CD4-positive, CD25-positive, alpha-beta regulatory T cell (primary cell): ENCODE results near the gene TPK1. TPM values are rescaled to one million over a fixed set of nuclear protein-coding genes. Genes with fewer than 3 reads are reported as not detected.

ENCODE experiments used
- ATAC-seq, 2 donors: fragments of 150-1000 bp; cut with Tn5 transposase; one replicate each; pipeline ENCODE4 v1.10.0; 2021; ENCODE audit warnings: low read depth in 2 of 2, moderate number of reproducible peaks in 2 of 2, moderate library complexity in 1 of 2
- DNase-seq, 3 donors: peaks; one replicate each; pipeline versions ENCODE4 v3.0.0 to v3.0.0-alpha.2; 2012 to 2022; ENCODE audit warnings: mixed read lengths in 1 of 3
- H3K27ac ChIP-seq: one replicate; pipeline ENCODE4 v1.7.0; 2013; ENCODE audit warnings: mild to moderate bottlenecking, low read length; ENCODE audit not compliant: insufficient read depth, poor library complexity, severe bottlenecking
- H3K27me3 ChIP-seq: one replicate; pipeline ENCODE4 v1.7.0; 2013; ENCODE audit warnings: low read length; ENCODE audit not compliant: control insufficient read depth, insufficient read depth
- H3K36me3 ChIP-seq: one replicate; pipeline ENCODE4 v1.7.0; 2013; ENCODE audit warnings: mild to moderate bottlenecking, low read length, moderate library complexity; ENCODE audit not compliant: control insufficient read depth, insufficient read depth
- H3K4me1 ChIP-seq: 2 replicates; pipeline ENCODE4 v1.7.0; 2013; ENCODE audit warnings: mild to moderate bottlenecking, low read length; ENCODE audit not compliant: insufficient read depth, control insufficient read depth, poor library complexity, severe bottlenecking
- H3K4me3 ChIP-seq: one replicate; pipeline ENCODE4 v1.7.0; 2013; ENCODE audit warnings: low read depth, mild to moderate bottlenecking, low read length, moderate library complexity
- H3K9me3 ChIP-seq, 2 experiments: 1 replicate in 1 of 2; 2 replicates in 1 of 2; pipeline ENCODE4 v1.7.0; 2013; ENCODE audit warnings: low read length in 2 of 2, mild to moderate bottlenecking in 1 of 2, moderate library complexity in 1 of 2; ENCODE audit not compliant: control insufficient read depth in 2 of 2
- H3K27ac Mint-ChIP-seq, 3 donors: one replicate each; pipeline ENCODE4 v1.8.0; 2020 to 2022; ENCODE audit warnings: mild to moderate bottlenecking in 3 of 3, mixed read lengths in 3 of 3, moderate library complexity in 2 of 3
- H3K27me3 Mint-ChIP-seq: one replicate; pipeline ENCODE4 v1.8.0; 2022; ENCODE audit warnings: mild to moderate bottlenecking, mixed read lengths
- H3K36me3 Mint-ChIP-seq: one replicate; pipeline ENCODE4 v1.8.0; 2020; ENCODE audit warnings: mixed read lengths
- H3K4me1 Mint-ChIP-seq, 4 donors: one replicate each; pipeline ENCODE4 v1.8.0; 2020 to 2022; ENCODE audit warnings: mixed read lengths in 4 of 4, mild to moderate bottlenecking in 1 of 4
- H3K4me3 Mint-ChIP-seq, 4 donors: one replicate each; pipeline ENCODE4 v1.8.0; 2020 to 2022; ENCODE audit warnings: mild to moderate bottlenecking in 4 of 4, mixed read lengths in 4 of 4, moderate library complexity in 3 of 4
- H3K9me3 Mint-ChIP-seq, 7 donors: one replicate each; pipeline ENCODE4 v1.8.0; 2020 to 2022; ENCODE audit warnings: mixed read lengths in 7 of 7, mild to moderate bottlenecking in 3 of 7, moderate library complexity in 2 of 7
- polyA plus RNA-seq, 4 donors: library from polyadenylated mRNA; unstranded; fragments of 300-500 nt; fragmentation: Illumina TruSeq; gene quantifications; one replicate each; pipeline ENCODE4 v1.2.3, GENCODE V29; 2021
- total RNA-seq: library from RNA; stranded (reverse); gene quantifications from one replicate; pipeline ENCODE4 v1.2.3, GENCODE V29; 2022

Gene TPK1
- total and polyA plus RNA-seq, 5 donors from 2014 or later: 30.5 to 38.8 (median 31.6) TPM

GRCh38 chr7:144777005-144777839, 58.6 kb downstream of the TPK1 start:
- peak in 1 of 3 donors; percentile 44 for DNase-seq
- H3K27me3 ChIP-seq: no peaks in the 10 kb centered on the region
- no peak overlapping the region for H3K27ac ChIP-seq
- ATAC-seq: no peak
- H3K4me1 ChIP-seq: peaks cover 10% of the 10 kb centered on the region
- H3K9me3 ChIP-seq: no peaks in the 10 kb centered on the region
- peaks cover 0 to 4% (median 0%) of the 10 kb centered on the region in 7 donors for H3K9me3 Mint-ChIP-seq
- H3K4me1 Mint-ChIP-seq: peaks cover 30 to 55% (median 41%) of the 10 kb centered on the region in 4 donors
- peak overlapping the region in 2 of 4 donors; percentile 44 to 53 for H3K4me3 Mint-ChIP-seq
- no peak overlapping the region for H3K4me3 ChIP-seq
- H3K27me3 Mint-ChIP-seq: no peaks in the 10 kb centered on the region
- H3K36me3 ChIP-seq: no peaks in the 10 kb centered on the region
- peak overlapping the region; percentile 26 to 74 (median 74) for H3K27ac Mint-ChIP-seq
- H3K36me3 Mint-ChIP-seq: peaks cover 4% of the 10 kb centered on the region

DNA sequence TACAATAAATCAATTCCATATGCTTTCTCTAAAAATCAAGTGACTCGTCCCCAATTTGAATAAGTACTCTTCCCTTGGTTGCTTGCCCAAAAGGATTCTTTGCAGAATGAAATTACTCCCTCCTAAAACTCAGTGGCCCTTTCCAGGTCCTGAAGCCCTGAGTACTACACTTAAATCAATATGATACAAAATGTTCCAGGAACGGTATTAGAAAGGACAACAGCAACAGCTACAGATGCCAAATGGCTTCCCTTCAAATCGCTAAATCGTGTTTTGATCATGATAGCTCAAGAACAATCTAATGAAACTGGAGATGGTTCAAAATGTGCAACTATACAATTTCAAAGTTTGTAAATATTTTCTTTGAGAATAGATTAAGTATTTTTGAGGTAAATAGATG, 59.4 kb downstream of the TPK1 start:
- Mint-ChIP-seq H3K27me3 (no peaks in the 10 kb centered on the region), H3K9me3 (peaks cover 0 to 4% (median 0%) of the 10 kb centered on the region in 7 donors), H3K4me3 (no peak overlapping the region), H3K36me3 (peaks cover 4% of the 10 kb centered on the region), H3K27ac (peak overlapping the region in 1 of 3 donors; percentile 9), H3K4me1 (peaks cover 29 to 55% (median 40%) of the 10 kb centered on the region in 4 donors)
- H3K9me3 ChIP-seq: no peaks in the 10 kb centered on the region
- peaks cover 10% of the 10 kb centered on the region for H3K4me1 ChIP-seq
- H3K36me3 ChIP-seq: no peaks in the 10 kb centered on the region
- H3K27me3 ChIP-seq: no peaks in the 10 kb centered on the region
- no peak overlapping the region for H3K27ac ChIP-seq
- ATAC-seq (no peak), DNase-seq (no peak)
- H3K4me3 ChIP-seq: no peak overlapping the region

DNA sequence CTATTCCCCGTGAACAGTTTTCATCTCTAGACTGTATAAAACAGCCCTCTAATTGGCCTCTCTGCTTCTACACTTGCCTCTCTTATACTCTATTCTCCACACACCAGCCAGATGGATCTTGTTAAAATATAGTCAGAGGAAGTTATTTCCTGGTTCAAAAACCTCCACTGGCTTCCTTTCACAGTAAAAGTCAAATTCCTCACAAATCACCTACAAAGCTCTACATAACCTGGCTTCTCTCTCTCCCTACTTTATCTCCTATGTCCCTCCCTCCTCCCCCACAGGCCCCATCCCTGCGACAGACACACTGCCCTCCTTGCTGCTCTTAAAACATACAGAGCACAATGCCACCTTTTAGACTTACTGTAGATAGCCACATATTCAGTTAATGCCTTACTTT, 60.1 kb downstream of the TPK1 start:
- peaks cover 10% of the 10 kb centered on the region for H3K4me1 ChIP-seq
- Mint-ChIP-seq H3K9me3 (peaks cover 0 to 4% (median 0%) of the 10 kb centered on the region in 7 donors), H3K36me3 (peaks cover 4% of the 10 kb centered on the region), H3K27me3 (no peaks in the 10 kb centered on the region), H3K27ac (peak overlapping the region in 1 of 3 donors; percentile 3), H3K4me3 (no peak overlapping the region), H3K4me1 (peaks cover 27 to 58% (median 39%) of the 10 kb centered on the region in 4 donors)
- H3K27ac ChIP-seq: no peak overlapping the region
- no peaks in the 10 kb centered on the region for H3K27me3 ChIP-seq
- no peaks in the 10 kb centered on the region for H3K36me3 ChIP-seq
- ATAC-seq (no peak), DNase-seq (no peak)
- no peaks in the 10 kb centered on the region for H3K9me3 ChIP-seq
- H3K4me3 ChIP-seq: no peak overlapping the region

- no peak overlapping the region for H3K27ac ChIP-seq
These were observed 63.9 kb downstream of the TPK1 start for GRCh38 chr7:144771927-144772326.

GRCh38 chr7:144771174-144771573, 64.7 kb downstream of the TPK1 start:
- H3K27me3 Mint-ChIP-seq: no peaks in the 10 kb centered on the region
- H3K27ac ChIP-seq: no peak overlapping the region
- H3K36me3 ChIP-seq: no peaks in the 10 kb centered on the region
- peaks cover 11% of the 10 kb centered on the region for H3K36me3 Mint-ChIP-seq
- H3K27me3 ChIP-seq: no peaks in the 10 kb centered on the region
- peaks cover 0 to 4% (median 0%) of the 10 kb centered on the region in 7 donors for H3K9me3 Mint-ChIP-seq
- H3K4me1 ChIP-seq: no peaks in the 10 kb centered on the region
- no peak for DNase-seq
- no peak overlapping the region for H3K4me3 Mint-ChIP-seq
- peaks cover 16 to 42% (median 27%) of the 10 kb centered on the region in 4 donors for H3K4me1 Mint-ChIP-seq
- no peak overlapping the region for H3K4me3 ChIP-seq
- peak overlapping the region in 1 of 3 donors; percentile 10 for H3K27ac Mint-ChIP-seq
- no peak for ATAC-seq
- H3K9me3 ChIP-seq: no peaks in the 10 kb centered on the region

More at GRCh38 chr7:144771927-144772326, 63.9 kb downstream of the TPK1 start:
- H3K4me3 ChIP-seq: no peak overlapping the region
- ATAC-seq: no peak
- peaks cover 11% of the 10 kb centered on the region for H3K36me3 Mint-ChIP-seq
- no peaks in the 10 kb centered on the region for H3K36me3 ChIP-seq
- peaks cover 0 to 4% (median 0%) of the 10 kb centered on the region in 7 donors for H3K9me3 Mint-ChIP-seq
- H3K4me1 Mint-ChIP-seq: peaks cover 19 to 46% (median 33%) of the 10 kb centered on the region in 4 donors
- no peaks in the 10 kb centered on the region for H3K27me3 Mint-ChIP-seq
- H3K4me3 Mint-ChIP-seq: no peak overlapping the region
- H3K4me1 ChIP-seq: peaks cover 4% of the 10 kb centered on the region
- no peaks in the 10 kb centered on the region for H3K9me3 ChIP-seq
- H3K27ac Mint-ChIP-seq: no peak overlapping the region
- H3K27me3 ChIP-seq: no peaks in the 10 kb centered on the region
- DNase-seq: no peak

DNA sequence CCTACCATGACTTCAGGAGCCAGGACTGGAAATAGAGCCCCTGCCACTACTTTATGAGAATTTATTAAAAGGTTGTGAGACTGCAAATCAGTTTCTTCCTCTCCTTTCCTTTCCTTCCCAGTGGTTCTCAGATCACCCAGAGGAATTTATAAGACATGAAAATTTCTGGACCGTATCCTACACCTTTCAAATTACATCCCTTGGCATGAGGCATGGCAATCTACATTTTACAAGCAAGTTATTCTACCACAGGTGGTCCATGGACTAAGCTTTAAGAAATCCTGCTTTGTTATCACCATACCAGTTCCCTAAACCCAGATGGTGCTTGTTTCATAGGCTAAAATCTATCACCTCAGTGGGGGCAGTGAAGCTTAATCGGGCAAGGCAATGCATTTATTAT, 66.5 kb downstream of the TPK1 start:
- H3K4me1 ChIP-seq: no peaks in the 10 kb centered on the region
- H3K9me3 ChIP-seq: no peaks in the 10 kb centered on the region
- no peak overlapping the region for H3K4me3 ChIP-seq
- no peaks in the 10 kb centered on the region for H3K27me3 Mint-ChIP-seq
- no peak for DNase-seq
- no peaks in the 10 kb centered on the region for H3K9me3 Mint-ChIP-seq
- H3K4me3 Mint-ChIP-seq: no peak overlapping the region
- peaks cover 6 to 29% (median 22%) of the 10 kb centered on the region in 4 donors for H3K4me1 Mint-ChIP-seq
- no peaks in the 10 kb centered on the region for H3K27me3 ChIP-seq
- peak overlapping the region in 2 of 3 donors; percentile 7 to 34 for H3K27ac Mint-ChIP-seq
- H3K36me3 Mint-ChIP-seq: peaks cover 14% of the 10 kb centered on the region
- no peak for ATAC-seq
- H3K36me3 ChIP-seq: peaks cover 2% of the 10 kb centered on the region
- H3K27ac ChIP-seq: no peak overlapping the region

- Histone ChIP-seq H3K27me3 (no peaks in the 10 kb centered on the region), H3K36me3 (peaks cover 2% of the 10 kb centered on the region), H3K4me1 (no peaks in the 10 kb centered on the region), H3K27ac (no peak overlapping the region), H3K9me3 (no peaks in the 10 kb centered on the region), H3K4me3 (no peak overlapping the region)
- Mint-ChIP-seq H3K27ac (no peak overlapping the region), H3K27me3 (no peaks in the 10 kb centered on the region), H3K36me3 (peaks cover 19% of the 10 kb centered on the region), H3K4me3 (no peak overlapping the region), H3K4me1 (peaks cover 6 to 29% (median 21%) of the 10 kb centered on the region in 4 donors), H3K9me3 (no peaks in the 10 kb centered on the region)
- ATAC-seq (no peak), DNase-seq (no peak)
These were observed 67.2 kb downstream of the TPK1 start for GRCh38 chr7:144768633-144769032.
